ENCODE data around the gene CNN3.

DNA sequence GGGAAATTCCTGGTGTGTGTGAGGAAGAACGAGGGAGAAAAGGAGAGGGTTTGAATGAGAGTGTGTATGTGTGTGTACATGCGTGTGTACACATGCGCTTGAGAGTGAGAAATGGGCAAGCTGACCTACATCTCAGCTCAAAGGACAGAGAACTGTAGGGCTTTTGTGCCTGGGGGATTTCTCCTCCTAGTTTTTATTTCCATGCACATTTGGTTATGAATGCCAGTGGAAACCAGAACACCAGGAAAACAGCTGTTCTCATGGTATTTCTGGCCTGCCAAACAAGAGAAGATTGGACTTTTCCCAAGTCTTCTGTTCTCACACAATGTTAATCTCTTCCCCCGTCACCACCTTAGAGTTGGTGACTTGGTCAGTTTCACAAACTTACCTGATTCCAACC, 61.5 kb downstream of the CNN3 start:
- TF ChIP-seq, protein P1, sequence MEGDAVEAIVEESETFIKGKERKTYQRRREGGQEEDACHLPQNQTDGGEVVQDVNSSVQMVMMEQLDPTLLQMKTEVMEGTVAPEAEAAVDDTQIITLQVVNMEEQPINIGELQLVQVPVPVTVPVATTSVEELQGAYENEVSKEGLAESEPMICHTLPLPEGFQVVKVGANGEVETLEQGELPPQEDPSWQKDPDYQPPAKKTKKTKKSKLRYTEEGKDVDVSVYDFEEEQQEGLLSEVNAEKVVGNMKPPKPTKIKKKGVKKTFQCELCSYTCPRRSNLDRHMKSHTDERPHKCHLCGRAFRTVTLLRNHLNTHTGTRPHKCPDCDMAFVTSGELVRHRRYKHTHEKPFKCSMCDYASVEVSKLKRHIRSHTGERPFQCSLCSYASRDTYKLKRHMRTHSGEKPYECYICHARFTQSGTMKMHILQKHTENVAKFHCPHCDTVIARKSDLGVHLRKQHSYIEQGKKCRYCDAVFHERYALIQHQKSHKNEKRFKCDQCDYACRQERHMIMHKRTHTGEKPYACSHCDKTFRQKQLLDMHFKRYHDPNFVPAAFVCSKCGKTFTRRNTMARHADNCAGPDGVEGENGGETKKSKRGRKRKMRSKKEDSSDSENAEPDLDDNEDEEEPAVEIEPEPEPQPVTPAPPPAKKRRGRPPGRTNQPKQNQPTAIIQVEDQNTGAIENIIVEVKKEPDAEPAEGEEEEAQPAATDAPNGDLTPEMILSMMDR (IDR thresholded peaks at IDR 0.05; ENCODE audit: low read depth, low read length): no peak
- TF ChIP-seq POLR2A (IDR thresholded peaks at IDR 0.05; ENCODE audit: extremely low read depth, insufficient read length): no peak
